Measurements from ENCODE around the gene SSR3. TPM values are rescaled to one million over a fixed set of nuclear protein-coding genes. Genes with fewer than 3 reads are reported as not detected.
A peak's percentile ranks its signal among the peaks of the same experiment; 100 is the strongest.
"Not testable (repeated sequence)": the region's sequence is repeated elsewhere in the genome, so short reads cannot be mapped to it uniquely, and the experiment has no call there.

SSR3 gene
- total RNA-seq: 100 to 1,000 TPM in 3 of 8 experiments, 10 to 100 TPM in 5; 62.6 to 195 (median 88.0) TPM

GRCh38 chr3:156554842-156555687 lies at the start of gene SSR3:
TSS of gene SSR3 (minus strand) at chr3:156555117. CDS start at chr3:156555089, 28 bp downstream.
- Histone ChIP-seq H3K4me3 (peak within 1 kb of the TSS; percentile 44 to 85 (median 71)), H3K4me1 (replicated peaks in 1 of 2) (peaks cover 8 to 9% of the 10 kb centered on the region in 2 donors), H3K27ac (peak within 1 kb of the TSS; percentile 82 to 93)
- ATAC-seq (replicated peaks in 6 of 8): peak; percentile 96 to 100 (median 99)
- 0 to 62% (median 17%) methylated on average over 1 to 36 of the region's 60 CpGs; no CpG with 5 or more reads in 1 of the 10 experiments for WGBS, 10 experiments
- in situ Hi-C loops (cut with MboI; ENCODE audit: low pct_unique_long_range_greater_than_20kb in 2 of 9, low sequenced_read_pairs in 9 of 9, unreplicated experiment in 9 of 9): loop anchor here in 4 of 9 experiments (25.0 kb wide), 2 partner anchors 107 to 532 kb away; partner anchors contain the start of gene TIPARP (in 2 of the 4)

- ATAC-seq (replicated peaks in 6 of 8): no peak
Measured at GRCh38 chr3:156604064-156604641, 49.2 kb upstream of the SSR3 start.

DNA sequence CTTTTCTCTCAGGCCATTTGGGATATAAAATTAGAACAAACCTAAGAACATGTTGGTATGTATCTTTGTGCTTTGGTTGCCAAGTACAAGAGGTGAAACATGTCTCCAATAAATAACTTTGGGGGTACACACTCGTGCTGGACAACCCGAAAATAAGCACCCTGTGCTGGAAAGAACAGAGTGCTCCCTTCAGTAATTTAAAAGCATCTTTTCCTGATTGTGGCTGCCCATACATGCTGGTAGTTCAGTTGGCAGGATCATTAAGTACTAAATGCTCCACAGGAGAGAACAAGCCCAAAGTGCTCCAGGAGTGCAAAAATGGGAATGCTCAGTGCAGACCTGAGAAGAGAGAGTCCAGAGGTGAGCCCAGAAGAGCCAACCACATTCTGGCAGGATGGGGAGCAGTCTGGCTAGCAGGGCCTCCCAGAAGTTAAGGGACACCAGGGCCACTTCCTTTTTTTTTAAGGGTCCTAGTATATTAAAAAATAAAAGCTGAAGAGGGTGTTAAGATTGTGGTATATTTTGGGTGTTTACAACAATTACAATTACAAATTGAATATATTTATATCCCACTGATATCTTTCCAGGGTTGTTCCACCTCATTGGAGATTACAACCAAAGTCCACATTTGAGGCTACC lies 48.6 kb upstream of the SSR3 start:
- peaks cover 24 to 30% of the 10 kb centered on the region in 2 donors for H3K4me1 ChIP-seq (replicated peaks in 1 of 2)
- in situ Hi-C loops (cut with MboI; ENCODE audit: low pct_unique_long_range_greater_than_20kb in 2 of 9, low sequenced_read_pairs in 9 of 9, unreplicated experiment in 9 of 9): no loop called here

More at GRCh38 chr3:156604064-156604641, 49.2 kb upstream of the SSR3 start:
- in situ Hi-C loops (cut with MboI; ENCODE audit: low pct_unique_long_range_greater_than_20kb in 2 of 9, low sequenced_read_pairs in 9 of 9, unreplicated experiment in 9 of 9): no loop called here
- 80 to 100% (median 100%) methylated on average over 1 to 2 of the region's 2 CpGs; no CpG with 5 or more reads in 1 of the 10 experiments for WGBS, 10 experiments
- no peak overlapping the region for H3K4me3 ChIP-seq
- H3K4me1 ChIP-seq (replicated peaks in 1 of 2): peaks cover 21 to 25% of the 10 kb centered on the region in 2 donors
- H3K27ac ChIP-seq: no peak overlapping the region

DNA sequence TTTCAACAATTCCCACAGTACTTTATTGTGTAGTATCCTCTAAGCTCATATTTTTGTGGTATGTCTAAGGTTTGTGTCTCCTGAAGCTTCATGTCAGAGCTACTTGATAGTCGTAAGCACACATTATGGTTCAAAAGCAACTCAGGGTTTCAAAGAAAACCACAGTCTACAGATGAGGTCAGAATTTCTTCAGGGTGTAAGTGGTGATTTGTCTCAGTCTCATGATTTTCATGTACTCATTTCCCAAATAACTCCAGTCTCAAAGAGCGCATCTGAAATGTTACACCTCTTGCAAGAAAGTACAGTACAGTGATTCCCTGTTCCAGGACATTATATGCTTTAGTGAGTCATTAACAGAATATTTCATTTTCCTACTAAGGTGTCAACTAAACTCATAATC lies 47.5 kb upstream of the SSR3 start:
- Histone ChIP-seq H3K4me3 (no peak overlapping the region), H3K27ac (no peak overlapping the region), H3K4me1 (replicated peaks in 1 of 2) (peaks cover 30 to 36% of the 10 kb centered on the region in 2 donors)
- in situ Hi-C loops (cut with MboI; ENCODE audit: low pct_unique_long_range_greater_than_20kb in 2 of 9, low sequenced_read_pairs in 9 of 9, unreplicated experiment in 9 of 9): no loop called here
- WGBS, 10 experiments: 100% methylated on average over 1 to 2 of the region's 2 CpGs; no CpG with 5 or more reads in 4 of the 10 experiments
- ATAC-seq (replicated peaks in 6 of 8): peak in 1 of 8 experiments; percentile 26

More for the DNA sequence above, 48.6 kb upstream of the SSR3 start:
- 60 to 100% (median 82%) methylated on average over 1 to 2 of the region's 2 CpGs; no CpG with 5 or more reads in 4 of the 10 experiments for WGBS, 10 experiments
- Histone ChIP-seq H3K4me3 (no peak overlapping the region), H3K27ac (no peak overlapping the region)
- no peak for ATAC-seq (replicated peaks in 6 of 8)

DNA sequence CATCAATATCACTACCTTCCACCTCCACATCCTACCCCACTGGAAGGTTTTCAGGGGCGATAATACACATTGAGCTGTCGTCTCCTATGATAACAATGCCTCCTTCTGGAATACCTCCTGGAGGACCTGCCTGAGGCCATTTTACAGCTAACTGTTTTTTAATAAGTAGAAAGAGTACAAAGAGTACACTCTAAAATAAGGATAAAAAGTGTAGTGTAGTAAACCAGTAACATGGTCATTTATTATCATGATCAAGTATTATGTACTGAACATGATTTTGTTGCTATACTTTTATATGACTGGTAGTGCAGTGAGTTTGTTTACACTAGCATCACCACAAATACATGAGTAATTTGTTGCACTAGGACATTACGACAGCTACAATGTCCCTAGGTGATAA lies 46.6 kb upstream of the SSR3 start:
- no peak for ATAC-seq (replicated peaks in 6 of 8)
- Histone ChIP-seq H3K27ac (no peak overlapping the region), H3K4me1 (replicated peaks in 1 of 2) (peaks cover 30 to 36% of the 10 kb centered on the region in 2 donors), H3K4me3 (no peak overlapping the region)
- 56 to 100% (median 86%) methylated on average over 1 to 3 of the region's 3 CpGs for WGBS, 10 experiments
- in situ Hi-C loops (cut with MboI; ENCODE audit: low pct_unique_long_range_greater_than_20kb in 2 of 9, low sequenced_read_pairs in 9 of 9, unreplicated experiment in 9 of 9): no loop called here

DNA sequence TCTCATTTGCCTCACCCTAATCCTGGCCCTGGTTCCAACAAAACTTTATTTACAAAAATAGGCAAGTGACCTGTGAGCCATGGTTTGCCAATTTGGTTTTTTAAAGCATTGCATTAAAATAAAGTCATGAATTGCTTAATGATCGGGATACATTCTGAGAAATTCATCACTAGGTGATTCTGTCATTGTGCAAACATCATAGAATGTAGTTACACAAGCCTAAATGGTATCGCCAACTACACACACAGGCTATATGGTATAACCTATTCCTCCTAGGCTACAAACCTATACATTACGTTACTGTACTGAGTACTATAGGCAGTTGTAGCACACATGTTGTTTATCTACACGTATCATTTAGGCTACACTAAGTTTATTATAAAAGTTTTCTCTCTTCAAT lies 45.9 kb upstream of the SSR3 start:
- WGBS, 10 experiments: 71 to 100% (median 97%) methylated on average over 2 to 4 of the region's 4 CpGs; no CpG with 5 or more reads in 1 of the 10 experiments
- in situ Hi-C loops (cut with MboI; ENCODE audit: low pct_unique_long_range_greater_than_20kb in 2 of 9, low sequenced_read_pairs in 9 of 9, unreplicated experiment in 9 of 9): no loop called here

DNA sequence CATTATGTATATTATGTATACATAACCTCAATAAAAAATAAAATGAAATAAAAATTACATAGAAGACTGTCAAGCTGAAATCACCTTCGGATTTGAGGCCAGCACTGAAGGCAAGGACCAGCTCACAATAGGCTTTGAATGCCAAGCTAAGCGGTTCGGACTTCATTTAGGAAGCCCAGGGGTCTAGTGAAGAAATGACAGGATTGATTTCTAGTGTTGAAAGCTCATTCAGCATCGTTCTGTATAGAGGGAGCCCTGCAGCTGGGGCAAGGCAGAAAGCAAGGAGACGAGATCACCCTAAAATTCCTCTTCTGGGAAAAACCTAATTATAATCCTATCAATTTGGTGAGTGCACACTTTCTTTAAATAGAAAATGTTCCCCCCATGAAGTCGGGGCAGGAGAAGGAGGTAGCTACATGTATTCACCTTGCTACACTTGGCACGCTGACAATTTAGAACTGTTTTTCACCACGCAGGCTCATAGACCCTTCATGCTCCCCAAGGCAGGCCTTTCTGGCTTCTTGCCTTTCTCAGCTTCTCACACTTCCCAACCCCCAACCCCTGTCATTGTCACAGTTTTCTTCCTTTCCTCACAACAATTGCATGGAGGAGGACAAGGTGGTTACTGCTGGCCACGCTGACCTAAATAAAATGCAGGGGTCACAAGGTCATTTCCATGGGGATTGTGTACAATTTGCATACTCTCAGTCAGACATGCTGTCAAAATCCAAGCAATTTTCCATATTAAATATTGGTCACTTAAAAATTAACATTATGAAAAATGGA lies 44.4 kb upstream of the SSR3 start:
- Histone ChIP-seq H3K4me3 (no peak overlapping the region), H3K4me1 (replicated peaks in 1 of 2) (peaks cover 20 to 28% of the 10 kb centered on the region in 2 donors), H3K27ac (peak overlapping the region in 1 of 2 donors; percentile 77)
- WGBS, 10 experiments: 28 to 77% (median 40%) methylated on average over 1 to 9 of the region's 9 CpGs; no CpG with 5 or more reads in 1 of the 10 experiments
- ATAC-seq (replicated peaks in 6 of 8): peak in 6 of 8 experiments; percentile 48 to 86 (median 81)
- in situ Hi-C loops (cut with MboI; ENCODE audit: low pct_unique_long_range_greater_than_20kb in 2 of 9, low sequenced_read_pairs in 9 of 9, unreplicated experiment in 9 of 9): no loop called here

More for the DNA sequence above, 45.9 kb upstream of the SSR3 start:
- Histone ChIP-seq H3K27ac (no peak overlapping the region), H3K4me1 (replicated peaks in 1 of 2) (peaks cover 30 to 36% of the 10 kb centered on the region in 2 donors), H3K4me3 (no peak overlapping the region)
- no peak for ATAC-seq (replicated peaks in 6 of 8)

DNA sequence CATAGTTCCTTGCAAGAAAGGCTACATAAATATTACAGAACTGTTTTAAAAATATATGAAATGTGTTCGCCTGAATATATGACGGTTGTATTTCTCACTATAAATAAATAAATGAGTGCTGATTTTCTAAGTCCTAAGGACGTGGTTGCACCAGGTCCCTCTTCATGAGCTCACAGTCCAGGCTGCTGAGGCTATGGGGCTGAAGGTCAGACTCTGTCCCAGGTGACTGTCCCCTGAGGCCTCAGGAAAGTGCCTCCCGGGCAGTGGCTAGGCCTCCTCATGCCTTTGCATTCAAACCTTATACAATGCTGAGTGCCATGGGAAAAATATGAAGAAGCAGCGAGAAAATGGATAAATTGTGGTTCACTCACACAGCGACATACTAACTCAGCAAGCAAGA lies 43.5 kb upstream of the SSR3 start:
- ATAC-seq (replicated peaks in 6 of 8): peak in 2 of 8 experiments; percentile 2 to 35
- no peak overlapping the region for H3K27ac ChIP-seq
- in situ Hi-C loops (cut with MboI; ENCODE audit: low pct_unique_long_range_greater_than_20kb in 2 of 9, low sequenced_read_pairs in 9 of 9, unreplicated experiment in 9 of 9): no loop called here
- H3K4me1 ChIP-seq (replicated peaks in 1 of 2): peaks cover 27 to 35% of the 10 kb centered on the region in 2 donors
- 48 to 100% (median 82%) methylated on average over 2 to 6 of the region's 6 CpGs for WGBS, 10 experiments
- no peak overlapping the region for H3K4me3 ChIP-seq

DNA sequence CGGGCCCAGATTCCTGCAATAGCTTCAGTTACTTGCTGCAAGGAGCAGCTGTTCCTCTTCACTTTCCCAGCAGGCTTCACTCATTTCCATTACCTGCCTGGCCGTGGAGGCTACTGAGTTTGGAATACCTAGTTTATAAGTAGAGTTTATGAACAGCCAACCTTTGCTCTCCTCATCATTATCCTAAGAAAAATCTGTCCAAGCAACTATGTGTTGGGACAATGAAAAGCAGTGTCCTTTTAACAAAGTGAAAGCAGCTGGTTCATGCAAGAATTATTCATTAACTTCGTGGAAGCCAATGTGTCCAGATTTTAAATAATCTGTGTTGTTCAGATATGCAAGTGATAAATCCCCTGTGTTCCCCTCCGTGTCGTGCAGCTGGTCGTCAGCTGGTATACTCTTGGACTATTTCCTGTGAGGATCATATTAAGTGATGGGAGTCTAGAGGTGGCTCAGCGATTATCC lies 39.3 kb upstream of the SSR3 start:
- Histone ChIP-seq H3K27ac (no peak overlapping the region), H3K4me3 (no peak overlapping the region), H3K4me1 (replicated peaks in 1 of 2) (peaks cover 23 to 24% of the 10 kb centered on the region in 2 donors)
- in situ Hi-C loops (cut with MboI; ENCODE audit: low pct_unique_long_range_greater_than_20kb in 2 of 9, low sequenced_read_pairs in 9 of 9, unreplicated experiment in 9 of 9): no loop called here
- peak in 6 of 8 experiments; percentile 48 to 94 (median 67) for ATAC-seq (replicated peaks in 6 of 8)
- WGBS, 10 experiments: 7 to 100% (median 36%) methylated on average over 1 to 7 of the region's 7 CpGs

DNA sequence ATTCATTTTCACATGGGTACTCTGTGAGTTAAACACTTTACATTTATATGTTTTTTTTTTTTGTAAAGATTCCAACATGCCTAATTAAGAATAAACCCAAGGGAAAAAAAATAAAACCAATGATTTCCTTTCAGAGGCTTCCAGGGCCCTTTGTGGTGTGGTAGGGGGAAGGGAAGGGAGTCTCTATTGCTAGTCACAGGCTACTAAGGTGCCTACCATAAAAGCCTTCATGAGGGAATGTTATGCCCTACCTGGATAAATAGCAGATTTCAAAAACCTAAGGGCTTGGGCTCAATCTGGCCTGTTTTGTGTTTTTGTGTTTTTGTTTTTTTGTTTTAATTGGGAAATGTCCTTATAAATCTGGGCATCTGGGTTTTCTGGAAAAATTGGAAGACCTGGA lies 38.9 kb upstream of the SSR3 start:
- Histone ChIP-seq H3K4me1 (replicated peaks in 1 of 2) (peaks cover 19 to 20% of the 10 kb centered on the region in 2 donors), H3K4me3 (no peak overlapping the region), H3K27ac (no peak overlapping the region)
- in situ Hi-C loops (cut with MboI; ENCODE audit: low pct_unique_long_range_greater_than_20kb in 2 of 9, low sequenced_read_pairs in 9 of 9, unreplicated experiment in 9 of 9): no loop called here
- ATAC-seq (replicated peaks in 6 of 8): peak in 3 of 8 experiments; percentile 14 to 38 (median 17)

GRCh38 chr3:156589806-156590205 lies 34.9 kb upstream of the SSR3 start:
- ATAC-seq (replicated peaks in 6 of 8); in situ Hi-C loops (cut with MboI; ENCODE audit: low pct_unique_long_range_greater_than_20kb in 2 of 9, low sequenced_read_pairs in 9 of 9, unreplicated experiment in 9 of 9); H3K27ac ChIP-seq; H3K4me3 ChIP-seq: not testable (repeated sequence)
- peaks cover 10 to 11% of the 10 kb centered on the region in 2 donors for H3K4me1 ChIP-seq (replicated peaks in 1 of 2)
- WGBS, 10 experiments: 66 to 100% (median 93%) methylated on average over 1 to 5 of the region's 5 CpGs; no CpG with 5 or more reads in 2 of the 10 experiments

DNA sequence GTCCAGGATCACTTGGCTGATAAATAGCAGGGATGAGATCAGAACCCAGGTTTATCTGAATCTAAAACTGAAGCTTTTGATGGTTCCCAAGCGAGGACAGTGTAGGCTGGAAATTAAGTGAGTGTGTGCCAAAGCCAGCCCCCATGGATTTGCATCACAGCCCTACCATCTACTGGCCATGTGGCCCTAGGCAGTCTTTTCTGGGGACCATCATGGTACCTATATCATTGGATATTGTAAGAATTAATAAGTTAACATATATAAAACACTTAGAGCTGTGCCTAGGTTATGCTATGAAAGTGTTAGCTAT lies 32.8 kb upstream of the SSR3 start:
- ATAC-seq (replicated peaks in 6 of 8): no peak
- in situ Hi-C loops (cut with MboI; ENCODE audit: low pct_unique_long_range_greater_than_20kb in 2 of 9, low sequenced_read_pairs in 9 of 9, unreplicated experiment in 9 of 9): no loop called here
- 40 to 80% (median 71%) methylated on average over 1 of the region's 1 CpG; no CpG with 5 or more reads in 7 of the 10 experiments for WGBS, 10 experiments
- no peak overlapping the region for H3K27ac ChIP-seq
- H3K4me1 ChIP-seq (replicated peaks in 1 of 2): no peaks in the 10 kb centered on the region
- H3K4me3 ChIP-seq: no peak overlapping the region
